Stimulated activated naive CD8-positive, alpha-beta T cell treated with anti-CD3 and anti-CD28 coated beads, Interleukin-15, amount 100 ng/mL, for 72 hours (primary cell): ENCODE measurements around the gene ALK.
"Not testable (repeated sequence)": the region's sequence is repeated elsewhere in the genome, so short reads cannot be mapped to it uniquely, and the experiment has no call there.

ENCODE experiments used
- ATAC-seq: fragments of 150-1000 bp; cut with Tn5 transposase; 2 replicates; pipeline ENCODE4 v1.10.0; 2021; ENCODE audit warnings: mild to moderate bottlenecking, moderate library complexity
- DNase-seq, 2 donors: peaks; one replicate each; pipeline ENCODE4 v3.0.0; 2021 to 2022
- H3K27ac Mint-ChIP-seq, 2 donors: one replicate each; pipeline ENCODE4 v1.8.0; 2022; ENCODE audit warnings: mild to moderate bottlenecking in 2 of 2, mixed read lengths in 2 of 2, moderate library complexity in 2 of 2
- H3K27me3 Mint-ChIP-seq: one replicate; pipeline ENCODE4 v1.8.0; 2022; ENCODE audit warnings: mixed read lengths
- H3K4me1 Mint-ChIP-seq: one replicate; pipeline ENCODE4 v1.8.0; 2022; ENCODE audit warnings: mild to moderate bottlenecking, mixed read lengths
- H3K4me3 Mint-ChIP-seq, 2 donors: one replicate each; pipeline ENCODE4 v1.8.0; 2022; ENCODE audit warnings: mild to moderate bottlenecking in 2 of 2, mixed read lengths in 2 of 2, moderate library complexity in 1 of 2
- H3K9me3 Mint-ChIP-seq, 2 donors: one replicate each; pipeline ENCODE4 v1.8.0; 2022; ENCODE audit warnings: mixed read lengths in 2 of 2

ALK gene

GRCh38 chr2:29250977-29251376 is 670.4 kb downstream of the ALK start:
- no peak overlapping the region for H3K27ac Mint-ChIP-seq
- no peak for DNase-seq
- no peak overlapping the region for H3K4me3 Mint-ChIP-seq

GRCh38 chr2:29249666-29250253 is 671.6 kb downstream of the ALK start:
- no peaks in the 10 kb centered on the region for H3K4me1 Mint-ChIP-seq
- peaks cover 9% of the 10 kb centered on the region for H3K27me3 Mint-ChIP-seq
- H3K27ac Mint-ChIP-seq, result no peak overlapping the region
- no peaks in the 10 kb centered on the region for H3K9me3 Mint-ChIP-seq
- H3K4me3 Mint-ChIP-seq, result no peak overlapping the region
- no peak for DNase-seq
- no peak for ATAC-seq

More at GRCh38 chr2:29250977-29251376, 670.4 kb downstream of the ALK start:
- H3K4me1 Mint-ChIP-seq, result no peaks in the 10 kb centered on the region
- ATAC-seq, result no peak
- H3K27me3 Mint-ChIP-seq, result peaks cover 13% of the 10 kb centered on the region
- no peaks in the 10 kb centered on the region for H3K9me3 Mint-ChIP-seq

GRCh38 chr2:29247336-29247914 is 674.0 kb downstream of the ALK start:
- ATAC-seq, result peak; percentile 22
- no peak overlapping the region for H3K27ac Mint-ChIP-seq
- no peaks in the 10 kb centered on the region for H3K9me3 Mint-ChIP-seq
- no peak for DNase-seq
- no peak overlapping the region for H3K4me3 Mint-ChIP-seq
- no peaks in the 10 kb centered on the region for H3K4me1 Mint-ChIP-seq
- H3K27me3 Mint-ChIP-seq, result no peaks in the 10 kb centered on the region

- H3K4me3 Mint-ChIP-seq, result no peak overlapping the region
- ATAC-seq, result peak; percentile 35
Measured at GRCh38 chr2:29246383-29247300, 674.7 kb downstream of the ALK start.

GRCh38 chr2:29245742-29246382 is 675.5 kb downstream of the ALK start:
- no peaks in the 10 kb centered on the region for H3K4me1 Mint-ChIP-seq

More at GRCh38 chr2:29246383-29247300, 674.7 kb downstream of the ALK start:
- H3K9me3 Mint-ChIP-seq, result no peaks in the 10 kb centered on the region
- no peak overlapping the region for H3K27ac Mint-ChIP-seq
- H3K27me3 Mint-ChIP-seq, result no peaks in the 10 kb centered on the region
- no peak for DNase-seq
- H3K4me1 Mint-ChIP-seq, result no peaks in the 10 kb centered on the region

GRCh38 chr2:29245035-29245741 is 676.2 kb downstream of the ALK start:
- H3K27ac Mint-ChIP-seq, DNase-seq, H3K27me3 Mint-ChIP-seq, H3K4me1 Mint-ChIP-seq, H3K4me3 Mint-ChIP-seq, H3K9me3 Mint-ChIP-seq, ATAC-seq: not testable (repeated sequence)

More at GRCh38 chr2:29245742-29246382, 675.5 kb downstream of the ALK start:
- ATAC-seq (peak; percentile 44), DNase-seq (no peak)
- no peak overlapping the region for H3K27ac Mint-ChIP-seq
- no peaks in the 10 kb centered on the region for H3K9me3 Mint-ChIP-seq
- H3K27me3 Mint-ChIP-seq, result no peaks in the 10 kb centered on the region
- H3K4me3 Mint-ChIP-seq, result no peak overlapping the region

GRCh38 chr2:29242621-29243375 is 678.6 kb downstream of the ALK start:
- Mint-ChIP-seq H3K27me3 (no peaks in the 10 kb centered on the region), H3K4me3 (no peak overlapping the region), H3K4me1 (no peaks in the 10 kb centered on the region), H3K9me3 (no peaks in the 10 kb centered on the region), H3K27ac (peak overlapping the region in 1 of 2 donors; percentile 42)
- ATAC-seq (no peak), DNase-seq (no peak)

GRCh38 chr2:29241955-29242565 is 679.3 kb downstream of the ALK start:
- H3K4me1 Mint-ChIP-seq, result no peaks in the 10 kb centered on the region
- H3K4me3 Mint-ChIP-seq, result no peak overlapping the region
- H3K9me3 Mint-ChIP-seq, result no peaks in the 10 kb centered on the region

GRCh38 chr2:29241341-29241740 is 680.0 kb downstream of the ALK start:
- Mint-ChIP-seq H3K27me3 (peaks cover 10% of the 10 kb centered on the region), H3K27ac (no peak overlapping the region), H3K9me3 (no peaks in the 10 kb centered on the region), H3K4me3 (no peak overlapping the region), H3K4me1 (no peaks in the 10 kb centered on the region)
- DNase-seq (no peak), ATAC-seq (no peak)

More at GRCh38 chr2:29241955-29242565, 679.3 kb downstream of the ALK start:
- ATAC-seq (no peak), DNase-seq (no peak)
- Mint-ChIP-seq H3K27me3 (peaks cover 3% of the 10 kb centered on the region), H3K27ac (no peak overlapping the region)

- ATAC-seq (no peak), DNase-seq (no peak)
- Mint-ChIP-seq H3K9me3 (no peaks in the 10 kb centered on the region), H3K4me1 (no peaks in the 10 kb centered on the region), H3K27me3 (peaks cover 11% of the 10 kb centered on the region), H3K4me3 (no peak overlapping the region), H3K27ac (no peak overlapping the region)
Measured at GRCh38 chr2:29240601-29241000, 680.8 kb downstream of the ALK start.

- no peak overlapping the region for H3K4me3 Mint-ChIP-seq
- H3K27ac Mint-ChIP-seq, result no peak overlapping the region
- no peaks in the 10 kb centered on the region for H3K9me3 Mint-ChIP-seq
- H3K4me1 Mint-ChIP-seq, result no peaks in the 10 kb centered on the region
- H3K27me3 Mint-ChIP-seq, result peaks cover 11% of the 10 kb centered on the region
- DNase-seq, result no peak
- no peak for ATAC-seq
Measured at GRCh38 chr2:29239209-29239960, 682.0 kb downstream of the ALK start.

- no peaks in the 10 kb centered on the region for H3K4me1 Mint-ChIP-seq
Measured at GRCh38 chr2:29238497-29238896, 682.9 kb downstream of the ALK start.

GRCh38 chr2:29236074-29236473 is 685.3 kb downstream of the ALK start:
- Mint-ChIP-seq H3K27me3 (peaks cover 11% of the 10 kb centered on the region), H3K9me3 (no peaks in the 10 kb centered on the region), H3K27ac (no peak overlapping the region), H3K4me3 (no peak overlapping the region), H3K4me1 (no peaks in the 10 kb centered on the region)
- ATAC-seq, result no peak
- no peak for DNase-seq

More at GRCh38 chr2:29238497-29238896, 682.9 kb downstream of the ALK start:
- no peak overlapping the region for H3K27ac Mint-ChIP-seq
- H3K9me3 Mint-ChIP-seq, result no peaks in the 10 kb centered on the region
- ATAC-seq, result no peak
- no peak for DNase-seq
- no peak overlapping the region for H3K4me3 Mint-ChIP-seq
- peaks cover 11% of the 10 kb centered on the region for H3K27me3 Mint-ChIP-seq
